ENCODE measurements around the gene TARS2. TPM values are rescaled to one million over a fixed set of nuclear protein-coding genes. Genes with fewer than 3 reads are reported as not detected.
A peak's percentile ranks its signal among the peaks of the same experiment; 100 is the strongest.

Gene TARS2
- total and polyA plus RNA-seq, 10 donors = 14.6 to 30.4 (median 22.2) TPM

- Histone ChIP-seq H3K4me3 (no peak overlapping the region), H3K4me1 (no peaks in the 10 kb centered on the region), H3K36me3 (no peaks in the 10 kb centered on the region), H3K27ac (peak overlapping the region in 1 of 8 donors; percentile 53), H3K27me3 (replicated peaks in 1 of 7) (no peaks in the 10 kb centered on the region), H3K9me3 (no peaks in the 10 kb centered on the region)
- intact Hi-C loops (cut with DNase I; ENCODE audit: low total_unique reads) = no loop called here
- 88 to 95% (median 89%) methylated on average over 12 of the region's 12 CpGs for WGBS, 5 donors
- TF ChIP-seq POLR2A (IDR thresholded peaks at IDR 0.05) (no peak), POLR2AphosphoS5 (IDR thresholded peaks at IDR 0.05) (no peak)
- TF ChIP-seq, protein P1, sequence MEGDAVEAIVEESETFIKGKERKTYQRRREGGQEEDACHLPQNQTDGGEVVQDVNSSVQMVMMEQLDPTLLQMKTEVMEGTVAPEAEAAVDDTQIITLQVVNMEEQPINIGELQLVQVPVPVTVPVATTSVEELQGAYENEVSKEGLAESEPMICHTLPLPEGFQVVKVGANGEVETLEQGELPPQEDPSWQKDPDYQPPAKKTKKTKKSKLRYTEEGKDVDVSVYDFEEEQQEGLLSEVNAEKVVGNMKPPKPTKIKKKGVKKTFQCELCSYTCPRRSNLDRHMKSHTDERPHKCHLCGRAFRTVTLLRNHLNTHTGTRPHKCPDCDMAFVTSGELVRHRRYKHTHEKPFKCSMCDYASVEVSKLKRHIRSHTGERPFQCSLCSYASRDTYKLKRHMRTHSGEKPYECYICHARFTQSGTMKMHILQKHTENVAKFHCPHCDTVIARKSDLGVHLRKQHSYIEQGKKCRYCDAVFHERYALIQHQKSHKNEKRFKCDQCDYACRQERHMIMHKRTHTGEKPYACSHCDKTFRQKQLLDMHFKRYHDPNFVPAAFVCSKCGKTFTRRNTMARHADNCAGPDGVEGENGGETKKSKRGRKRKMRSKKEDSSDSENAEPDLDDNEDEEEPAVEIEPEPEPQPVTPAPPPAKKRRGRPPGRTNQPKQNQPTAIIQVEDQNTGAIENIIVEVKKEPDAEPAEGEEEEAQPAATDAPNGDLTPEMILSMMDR (IDR thresholded peaks at IDR 0.05 in 8 of 11, conservative IDR thresholded peaks at IDR 0.05 in 3 of 11) = no peak
- peak; percentile 19 for DNase-seq
Observed at GRCh38 chr1:150536836-150537731, 49.9 kb downstream of the TARS2 start.

DNA sequence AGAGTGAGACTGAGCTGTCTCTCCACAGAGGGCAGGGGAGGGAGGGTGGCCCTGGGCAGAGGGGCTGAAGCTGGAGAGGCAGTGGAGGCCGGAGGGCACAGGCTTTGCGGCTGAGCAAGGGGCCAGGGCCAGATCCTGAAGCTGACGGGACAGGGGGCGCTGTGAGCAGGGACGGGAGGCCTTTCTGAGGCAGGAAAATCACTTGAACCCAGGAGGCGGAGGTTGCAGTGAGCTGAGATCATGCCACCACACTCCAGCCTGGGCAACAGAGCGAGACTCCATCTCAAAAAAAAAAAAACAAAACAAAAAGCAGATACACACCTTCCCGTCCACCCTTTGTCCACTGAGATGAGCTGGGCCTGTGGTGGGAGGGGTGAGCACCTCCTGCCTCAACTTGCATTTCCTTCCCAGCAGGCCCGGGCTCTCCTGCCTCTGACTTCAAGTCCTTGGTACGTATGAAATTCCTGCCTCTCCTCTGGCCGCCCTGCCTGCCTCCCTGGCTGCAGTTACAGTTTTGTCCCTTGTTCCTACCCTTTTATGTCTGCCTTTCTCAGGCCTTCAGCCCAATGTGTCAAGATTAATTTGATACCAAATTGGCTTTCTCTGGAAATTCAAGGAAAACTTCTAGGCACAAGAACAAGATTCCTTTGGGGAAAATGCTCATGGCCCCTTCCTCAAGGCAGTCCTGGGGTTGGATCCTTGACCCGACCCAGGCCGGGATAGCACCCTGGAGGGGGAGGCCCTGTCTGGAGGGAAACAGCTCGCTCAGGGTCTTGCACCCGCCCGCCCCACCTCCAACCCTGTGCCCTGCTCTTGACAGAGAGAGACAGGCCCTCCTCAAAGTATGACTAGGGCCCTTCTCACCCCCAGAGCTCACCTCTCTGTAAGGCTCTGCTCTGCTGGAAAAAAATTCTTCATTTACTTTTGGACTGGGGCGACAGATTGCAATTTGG is 50.8 kb downstream of the TARS2 start:
- Histone ChIP-seq H3K27me3 (replicated peaks in 1 of 7) (no peaks in the 10 kb centered on the region), H3K36me3 (no peaks in the 10 kb centered on the region), H3K4me3 (no peak overlapping the region), H3K9me3 (no peaks in the 10 kb centered on the region), H3K4me1 (no peaks in the 10 kb centered on the region), H3K27ac (peak overlapping the region in 1 of 8 donors; percentile 53)
- TF ChIP-seq, protein P1 (IDR thresholded peaks at IDR 0.05 in 8 of 11, conservative IDR thresholded peaks at IDR 0.05 in 3 of 11) = no peak
- TF ChIP-seq POLR2AphosphoS5 (IDR thresholded peaks at IDR 0.05) = no peak
- TF ChIP-seq POLR2A (IDR thresholded peaks at IDR 0.05) = no peak
- WGBS, 5 donors = 68 to 86% (median 79%) methylated on average over 17 of the region's 17 CpGs
- DNase-seq = peak; percentile 47
- intact Hi-C loops (cut with DNase I; ENCODE audit: low total_unique reads) = no loop called here

DNA sequence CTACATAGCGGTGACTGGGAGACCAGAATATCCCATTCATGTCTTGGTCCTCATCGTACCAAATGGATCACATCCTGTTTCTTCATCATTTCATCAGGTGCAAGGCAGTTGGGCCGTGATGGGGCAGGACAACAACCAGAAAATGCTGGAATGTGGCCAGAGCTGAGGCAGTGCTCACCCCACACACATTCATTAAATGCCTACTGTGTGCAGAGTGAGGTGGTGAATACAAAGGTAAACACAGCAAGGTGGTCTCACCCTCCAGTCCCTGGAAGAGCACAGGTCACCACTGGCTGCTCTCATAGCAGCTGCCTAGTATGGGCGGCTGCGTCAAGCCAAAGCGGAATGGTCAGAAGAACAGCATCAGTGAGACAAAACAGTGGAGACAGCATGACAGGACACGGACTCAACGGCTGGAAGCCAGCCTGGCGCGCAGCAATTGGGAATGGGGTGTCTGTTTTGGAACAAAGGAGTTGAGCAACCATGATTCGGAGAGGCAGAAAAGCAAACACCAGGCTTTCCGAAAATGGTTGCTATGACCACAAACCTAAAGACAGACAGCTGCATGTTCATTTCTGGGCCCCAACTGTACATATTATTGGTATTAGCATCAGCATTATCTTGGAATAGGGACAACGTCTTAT is 56.4 kb downstream of the TARS2 start:
- TF ChIP-seq, protein P1 (IDR thresholded peaks at IDR 0.05 in 8 of 11, conservative IDR thresholded peaks at IDR 0.05 in 3 of 11) = no peak
- no peak for TF ChIP-seq POLR2A (IDR thresholded peaks at IDR 0.05)
- TF ChIP-seq POLR2AphosphoS5 (IDR thresholded peaks at IDR 0.05) = no peak
- no peak overlapping the region for H3K27ac ChIP-seq
- intact Hi-C loops (cut with DNase I; ENCODE audit: low total_unique reads) = no loop called here
- peaks cover 0 to 41% (median 0%) of the 10 kb centered on the region in 7 donors for H3K27me3 ChIP-seq (replicated peaks in 1 of 7)
- H3K4me3 ChIP-seq = no peak overlapping the region
- peaks cover 0 to 9% (median 7%) of the 10 kb centered on the region in 6 donors for H3K4me1 ChIP-seq
- DNase-seq = peak; percentile 34
- H3K9me3 ChIP-seq = no peaks in the 10 kb centered on the region
- H3K36me3 ChIP-seq = no peaks in the 10 kb centered on the region
- 85 to 91% (median 86%) methylated on average over 13 of the region's 13 CpGs for WGBS, 5 donors

Data from spleen (tissue), 11 donors.